Trophoblast cell (in vitro differentiated cells and primary cell): ENCODE results near the gene ADK.
A peak's percentile ranks its signal among the peaks of the same experiment; 100 is the strongest.

Source experiments
- DNase-seq, 2 donors: peaks; one replicate each; pipeline ENCODE4 v3.0.0-alpha.2; 2016
- H2AFZ ChIP-seq: 2 replicates; pipeline ENCODE4 v1.6.1; 2013; ENCODE audit warnings: low read length, moderate library complexity, mild to moderate bottlenecking; ENCODE audit not compliant: insufficient read depth, poor library complexity
- H2AK5ac ChIP-seq: 2 replicates; pipeline ENCODE4 v1.6.1; 2013; ENCODE audit warnings: mild to moderate bottlenecking, low read length
- H2BK120ac ChIP-seq: 2 replicates; pipeline ENCODE4 v1.6.1; 2013; ENCODE audit warnings: low read length, mild to moderate bottlenecking, moderate library complexity; ENCODE audit not compliant: insufficient read depth, poor library complexity
- H2BK12ac ChIP-seq: 2 replicates; pipeline ENCODE4 v1.6.1; 2013; ENCODE audit warnings: mild to moderate bottlenecking, low read length, moderate library complexity
- H2BK5ac ChIP-seq: 2 replicates; pipeline ENCODE4 v1.6.1; 2013; ENCODE audit warnings: low read length, low read depth, moderate library complexity, mild to moderate bottlenecking; ENCODE audit not compliant: poor library complexity
- H3K14ac ChIP-seq: 2 replicates; pipeline ENCODE4 v1.6.1; 2013; ENCODE audit warnings: mild to moderate bottlenecking, low read length
- H3K18ac ChIP-seq: 2 replicates; pipeline ENCODE4 v1.6.1; 2013; ENCODE audit warnings: mild to moderate bottlenecking, low read length
- H3K23ac ChIP-seq: 2 replicates; pipeline ENCODE4 v1.6.1; 2013; ENCODE audit warnings: low read length
- H3K27ac ChIP-seq: 2 replicates; pipeline ENCODE4 v1.5.1; 2013; ENCODE audit warnings: low read depth, mild to moderate bottlenecking, inconsistent platforms, low read length, moderate library complexity
- H3K27me3 ChIP-seq: 2 replicates; pipeline ENCODE4 v1.6.1; 2013; ENCODE audit warnings: inconsistent platforms, mild to moderate bottlenecking, low read length, moderate library complexity; ENCODE audit not compliant: insufficient read depth
- H3K36me3 ChIP-seq, 2 experiments: 1 replicate in 1 of 2; 2 replicates in 1 of 2; pipeline ENCODE4 v1.6.1; 2013; ENCODE audit warnings: low read length in 2 of 2, mild to moderate bottlenecking in 2 of 2, moderate library complexity in 1 of 2; ENCODE audit not compliant: insufficient read depth in 2 of 2, control insufficient read depth in 1 of 2
- H3K4ac ChIP-seq: 2 replicates; pipeline ENCODE4 v1.6.1; 2013; ENCODE audit warnings: low read depth, mild to moderate bottlenecking, low read length, moderate library complexity
- H3K4me1 ChIP-seq, 2 experiments: 1 replicate in 1 of 2; 2 replicates in 1 of 2; pipeline ENCODE4 v1.6.1; 2013; ENCODE audit warnings: low read length in 2 of 2, mild to moderate bottlenecking in 2 of 2, moderate library complexity in 1 of 2; ENCODE audit not compliant: insufficient read depth in 2 of 2, control insufficient read depth in 1 of 2
- H3K4me2 ChIP-seq: 2 replicates; pipeline ENCODE4 v1.6.1; 2013; ENCODE audit warnings: inconsistent platforms, mild to moderate bottlenecking, low read length, moderate library complexity
- H3K4me3 ChIP-seq: 2 replicates; pipeline ENCODE4 v1.5.1; 2013; ENCODE audit warnings: mild to moderate bottlenecking, low read depth, low read length, inconsistent platforms
- H3K79me1 ChIP-seq: one replicate; pipeline ENCODE4 v1.6.1; 2013; ENCODE audit warnings: low read length
- H3K79me2 ChIP-seq: 2 replicates; pipeline ENCODE4 v1.6.1; 2013; ENCODE audit warnings: low read length, mild to moderate bottlenecking; ENCODE audit not compliant: control insufficient read depth, insufficient read depth, poor library complexity
- H3K9ac ChIP-seq: 2 replicates; pipeline ENCODE4 v1.6.1; 2013; ENCODE audit warnings: mild to moderate bottlenecking, low read length
- H3K9me3 ChIP-seq: 2 replicates; pipeline ENCODE4 v1.6.1; 2013; ENCODE audit warnings: low read depth, mild to moderate bottlenecking, control low read depth, inconsistent platforms, low read length; ENCODE audit not compliant: insufficient read depth
- H4K12ac ChIP-seq: 2 replicates; pipeline ENCODE4 v1.6.1; 2013; ENCODE audit warnings: low read depth, mild to moderate bottlenecking, low read length, moderate library complexity
- H4K8ac ChIP-seq: 2 replicates; pipeline ENCODE4 v1.6.1; 2013; ENCODE audit warnings: low read depth, mild to moderate bottlenecking, low read length, moderate library complexity
- H4K91ac ChIP-seq: one replicate; pipeline ENCODE4 v1.6.1; 2013; ENCODE audit warnings: low read depth, mild to moderate bottlenecking, low read length, moderate library complexity
- WGBS: extraction: QIAGEN DNeasy Blood & Tissue Kit; methylation state at CpG from one replicate; pipeline ENCODE4 v1.1.7; 2013; ENCODE audit warnings: missing lambda C conversion rate; ENCODE audit not compliant: insufficient read length, insufficient coverage; ENCODE audit errors: extremely low coverage; 5-methylcytosine and 5-hydroxymethylcytosine counted together

ADK gene

DNA sequence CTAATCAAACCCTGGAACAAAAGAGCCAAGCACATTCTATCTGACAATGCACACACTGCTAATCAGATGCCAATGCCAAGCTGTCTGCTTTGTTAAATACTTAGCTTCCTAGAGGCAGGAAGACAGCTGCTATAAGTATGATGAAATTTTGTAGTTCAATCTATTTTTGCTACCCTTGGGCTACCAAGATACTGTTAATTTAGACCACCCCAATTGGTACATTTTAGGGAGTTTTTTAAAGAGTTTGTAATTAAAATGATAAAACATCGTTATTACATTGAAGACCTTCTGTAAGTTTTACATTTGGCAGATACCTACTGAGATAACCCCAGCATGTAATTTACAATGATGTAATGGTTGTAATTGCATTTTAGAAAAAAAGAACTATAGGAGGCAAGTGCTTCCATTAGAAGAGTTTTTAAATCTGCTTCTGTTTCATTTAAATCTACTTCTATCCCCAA is 268.5 kb downstream of the ADK start:
- Histone ChIP-seq H3K23ac (no peak overlapping the region), H2BK120ac (no peak overlapping the region), H3K4me3 (no peak overlapping the region), H3K4me2 (no peak overlapping the region), H3K79me1 (no peaks in the 10 kb centered on the region), H3K27ac (no peak overlapping the region), H4K8ac (no peak overlapping the region), H3K36me3 (no peaks in the 10 kb centered on the region), H3K4ac (no peak overlapping the region), H3K27me3 (no peaks in the 10 kb centered on the region), H3K9me3 (peaks cover 2% of the 10 kb centered on the region), H2AFZ (no peak overlapping the region), H3K4me1 (no peaks in the 10 kb centered on the region), H3K79me2 (no peaks in the 10 kb centered on the region), H4K91ac (no peak overlapping the region), H2AK5ac (no peak overlapping the region), H2BK5ac (no peak overlapping the region), H3K18ac (no peak overlapping the region), H3K14ac (no peak overlapping the region), H3K9ac (no peak overlapping the region), H2BK12ac (no peak overlapping the region), H4K12ac (no peak overlapping the region)
- no CpG with 5 or more reads among the region's 1 CpG for WGBS
- DNase-seq = no peak

GRCh38 chr10:74419958-74420375 is 268.9 kb downstream of the ADK start:
- Histone ChIP-seq H4K8ac (no peak overlapping the region), H4K12ac (no peak overlapping the region), H3K79me2 (no peaks in the 10 kb centered on the region), H2BK120ac (no peak overlapping the region), H3K4me3 (no peak overlapping the region), H3K23ac (no peak overlapping the region), H3K9me3 (peaks cover 2% of the 10 kb centered on the region), H2AFZ (no peak overlapping the region), H3K14ac (no peak overlapping the region), H3K4me2 (no peak overlapping the region), H2BK5ac (no peak overlapping the region), H4K91ac (no peak overlapping the region), H3K79me1 (no peaks in the 10 kb centered on the region), H3K36me3 (no peaks in the 10 kb centered on the region), H2BK12ac (no peak overlapping the region), H3K9ac (no peak overlapping the region), H3K27me3 (no peaks in the 10 kb centered on the region), H2AK5ac (no peak overlapping the region), H3K4me1 (no peaks in the 10 kb centered on the region), H3K18ac (no peak overlapping the region), H3K4ac (no peak overlapping the region), H3K27ac (no peak overlapping the region)
- no CpG with 5 or more reads among the region's 2 CpGs for WGBS
- DNase-seq = peak; percentile 23 to 70

GRCh38 chr10:74424565-74424964 is 273.5 kb downstream of the ADK start:
- no CpG with 5 or more reads among the region's 1 CpG for WGBS

DNA sequence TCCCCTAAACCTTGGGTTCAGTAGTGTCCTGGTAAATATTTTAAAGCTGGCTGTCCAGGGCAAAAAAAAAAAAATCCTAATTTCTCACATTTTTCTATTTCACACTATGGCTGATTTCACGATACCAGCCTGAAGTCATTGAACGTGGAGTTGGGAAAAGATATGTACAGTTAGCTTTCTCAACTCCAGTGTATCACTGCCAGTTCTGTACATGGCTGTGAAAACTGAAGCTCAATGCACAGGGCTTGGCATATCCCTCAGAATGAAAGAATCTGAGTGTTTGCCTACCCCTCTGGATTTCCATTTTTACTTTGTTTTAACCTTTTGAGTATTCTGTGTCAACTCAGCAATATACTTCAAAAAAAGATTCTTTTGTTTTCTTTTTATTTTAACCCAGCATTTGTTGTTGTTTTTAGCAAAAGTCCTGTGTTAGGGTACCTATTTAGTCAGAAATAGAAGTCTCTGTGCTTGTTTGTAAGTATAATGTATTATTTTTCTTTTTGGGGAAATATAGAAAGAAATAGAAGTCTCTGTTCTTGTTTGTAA is 274.5 kb downstream of the ADK start:
- H3K9me3 ChIP-seq = peaks cover 2% of the 10 kb centered on the region
- H3K9ac ChIP-seq = no peak overlapping the region
- no peaks in the 10 kb centered on the region for H3K4me1 ChIP-seq
- no peak overlapping the region for H2BK120ac ChIP-seq
- DNase-seq = no peak
- no peak overlapping the region for H2BK5ac ChIP-seq
- H2BK12ac ChIP-seq = no peak overlapping the region
- H3K27ac ChIP-seq = no peak overlapping the region
- no peak overlapping the region for H3K23ac ChIP-seq
- no peak overlapping the region for H3K14ac ChIP-seq
- no peak overlapping the region for H2AFZ ChIP-seq
- no peak overlapping the region for H3K18ac ChIP-seq
- no peak overlapping the region for H3K4me2 ChIP-seq
- H3K4ac ChIP-seq = no peak overlapping the region
- no peaks in the 10 kb centered on the region for H3K79me1 ChIP-seq
- no peak overlapping the region for H2AK5ac ChIP-seq
- H3K79me2 ChIP-seq = no peaks in the 10 kb centered on the region
- H3K36me3 ChIP-seq = no peaks in the 10 kb centered on the region
- no peaks in the 10 kb centered on the region for H3K27me3 ChIP-seq
- WGBS = no CpG with 5 or more reads among the region's 2 CpGs
- no peak overlapping the region for H4K91ac ChIP-seq
- no peak overlapping the region for H4K12ac ChIP-seq
- no peak overlapping the region for H4K8ac ChIP-seq
- no peak overlapping the region for H3K4me3 ChIP-seq

More at GRCh38 chr10:74424565-74424964, 273.5 kb downstream of the ADK start:
- Histone ChIP-seq H4K8ac (no peak overlapping the region), H2AFZ (no peak overlapping the region), H3K9me3 (peaks cover 2% of the 10 kb centered on the region), H3K4ac (no peak overlapping the region), H3K14ac (no peak overlapping the region), H3K36me3 (no peaks in the 10 kb centered on the region), H3K4me1 (no peaks in the 10 kb centered on the region), H3K4me2 (no peak overlapping the region), H3K18ac (no peak overlapping the region), H2AK5ac (no peak overlapping the region), H4K12ac (no peak overlapping the region), H2BK12ac (no peak overlapping the region), H3K79me1 (no peaks in the 10 kb centered on the region), H3K79me2 (no peaks in the 10 kb centered on the region), H2BK5ac (no peak overlapping the region), H3K27me3 (no peaks in the 10 kb centered on the region), H4K91ac (no peak overlapping the region), H3K9ac (no peak overlapping the region), H3K27ac (no peak overlapping the region), H3K4me3 (no peak overlapping the region), H3K23ac (no peak overlapping the region), H2BK120ac (no peak overlapping the region)
- DNase-seq = no peak
